OCI-LY1 (cell line): ENCODE results near the gene CDHR1.

ENCODE experiments used
- EZH2 ChIP-seq: fragments of 200-600 bp; sonication (generic), shearing (Covaris generic); IDR thresholded peaks from 2 replicates; pipeline ENCODE4 v1.8.0; 2017; ENCODE audit warnings: borderline replicate concordance, mixed run types, mild to moderate bottlenecking, antibody characterized with exemption, low read length, moderate library complexity, mixed read lengths
- TF ChIP-seq, protein P1 (sequence below): fragments of 200-600 bp; sonication (generic), shearing (Covaris generic); IDR thresholded peaks from 2 replicates; pipeline ENCODE4 v1.5.1; 2017; ENCODE audit warnings: mild to moderate bottlenecking, antibody characterized with exemption, low read length, moderate library complexity, mixed read lengths

DNA sequence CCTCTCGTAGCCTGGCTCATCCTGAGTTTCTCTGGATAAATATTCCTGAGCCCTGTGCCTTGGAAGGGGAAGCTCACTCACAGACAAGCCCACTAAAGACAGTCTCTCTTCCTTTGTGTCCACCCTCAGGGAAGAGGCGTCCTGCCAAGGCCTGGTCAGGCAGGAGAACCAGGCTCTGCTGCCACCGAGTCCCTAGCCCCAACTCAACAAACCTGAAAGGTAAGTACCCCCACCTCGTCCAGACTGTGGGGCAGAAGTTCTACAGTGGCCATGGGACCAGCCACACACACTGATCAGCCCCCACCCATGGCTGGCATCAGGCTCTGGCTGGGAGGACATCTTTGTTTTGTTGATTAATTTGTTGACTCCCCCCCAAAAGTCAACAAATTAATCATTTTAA is 18.0 kb upstream of the CDHR1 start:
- TF ChIP-seq, protein P1, sequence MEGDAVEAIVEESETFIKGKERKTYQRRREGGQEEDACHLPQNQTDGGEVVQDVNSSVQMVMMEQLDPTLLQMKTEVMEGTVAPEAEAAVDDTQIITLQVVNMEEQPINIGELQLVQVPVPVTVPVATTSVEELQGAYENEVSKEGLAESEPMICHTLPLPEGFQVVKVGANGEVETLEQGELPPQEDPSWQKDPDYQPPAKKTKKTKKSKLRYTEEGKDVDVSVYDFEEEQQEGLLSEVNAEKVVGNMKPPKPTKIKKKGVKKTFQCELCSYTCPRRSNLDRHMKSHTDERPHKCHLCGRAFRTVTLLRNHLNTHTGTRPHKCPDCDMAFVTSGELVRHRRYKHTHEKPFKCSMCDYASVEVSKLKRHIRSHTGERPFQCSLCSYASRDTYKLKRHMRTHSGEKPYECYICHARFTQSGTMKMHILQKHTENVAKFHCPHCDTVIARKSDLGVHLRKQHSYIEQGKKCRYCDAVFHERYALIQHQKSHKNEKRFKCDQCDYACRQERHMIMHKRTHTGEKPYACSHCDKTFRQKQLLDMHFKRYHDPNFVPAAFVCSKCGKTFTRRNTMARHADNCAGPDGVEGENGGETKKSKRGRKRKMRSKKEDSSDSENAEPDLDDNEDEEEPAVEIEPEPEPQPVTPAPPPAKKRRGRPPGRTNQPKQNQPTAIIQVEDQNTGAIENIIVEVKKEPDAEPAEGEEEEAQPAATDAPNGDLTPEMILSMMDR = no peak
- no peak for TF ChIP-seq EZH2
